ENCODE measurements around the gene RPL5.

RPL5 gene

DNA sequence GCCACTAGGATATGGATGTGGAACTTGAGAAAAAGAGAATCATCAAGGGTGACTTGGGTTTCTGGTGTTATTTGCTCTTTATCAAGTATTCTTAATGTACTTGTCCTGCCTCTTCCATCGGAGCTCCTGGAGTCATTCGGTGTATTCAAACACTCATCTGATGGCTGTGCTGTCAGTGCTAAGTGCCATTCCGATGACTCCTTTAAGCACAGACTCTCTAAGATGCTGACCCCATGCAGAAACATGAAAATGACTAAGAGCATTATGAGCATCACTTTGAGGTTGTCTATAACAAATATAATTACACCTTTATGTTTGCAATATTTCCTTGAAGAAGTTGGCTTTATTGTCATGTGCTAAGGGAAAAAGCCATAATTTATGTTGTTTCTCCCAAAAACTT, 11.3 kb upstream of the RPL5 start:
- no peak for DNase-seq

DNA sequence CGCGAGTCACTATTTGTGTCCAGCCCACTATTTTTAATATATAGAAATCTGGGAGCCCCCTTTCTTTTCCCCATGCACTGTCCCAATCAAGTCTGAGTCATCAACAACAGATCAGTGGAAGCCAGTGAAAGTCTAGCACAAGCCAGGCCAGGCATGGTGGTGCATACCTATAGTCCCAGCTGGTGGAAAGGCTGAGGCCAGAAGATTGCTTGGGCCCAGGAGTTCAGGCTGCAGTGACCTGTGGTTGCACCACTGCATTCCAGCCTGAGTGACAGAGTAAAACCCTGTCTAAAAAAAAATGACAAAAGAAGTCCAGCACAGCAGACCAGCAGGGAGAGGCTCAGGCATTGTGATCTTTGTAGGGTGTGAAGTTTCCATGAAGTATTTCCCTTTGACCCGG, 9.0 kb upstream of the RPL5 start:
- no peak for DNase-seq

DNA sequence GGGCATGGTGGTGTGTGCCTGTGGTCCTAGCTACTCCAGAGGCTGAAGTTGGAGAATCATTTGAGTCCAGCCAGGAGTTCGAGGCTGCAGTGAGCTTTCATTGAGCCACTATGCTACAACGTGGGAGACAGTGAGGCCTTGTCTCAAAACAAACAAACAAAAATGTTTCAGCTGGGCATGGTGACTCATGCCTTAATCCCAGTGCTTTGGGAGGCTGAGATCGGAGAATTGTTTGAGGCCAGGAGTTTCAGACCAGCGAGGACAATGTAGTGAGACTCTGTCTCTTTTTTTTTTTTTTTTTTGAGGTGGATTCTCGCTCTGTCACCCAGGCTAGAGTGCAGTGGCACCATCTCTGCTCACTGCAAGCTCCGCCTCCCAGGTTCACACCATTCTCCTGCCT, 5.0 kb upstream of the RPL5 start:
- DNase-seq = no peak

DNA sequence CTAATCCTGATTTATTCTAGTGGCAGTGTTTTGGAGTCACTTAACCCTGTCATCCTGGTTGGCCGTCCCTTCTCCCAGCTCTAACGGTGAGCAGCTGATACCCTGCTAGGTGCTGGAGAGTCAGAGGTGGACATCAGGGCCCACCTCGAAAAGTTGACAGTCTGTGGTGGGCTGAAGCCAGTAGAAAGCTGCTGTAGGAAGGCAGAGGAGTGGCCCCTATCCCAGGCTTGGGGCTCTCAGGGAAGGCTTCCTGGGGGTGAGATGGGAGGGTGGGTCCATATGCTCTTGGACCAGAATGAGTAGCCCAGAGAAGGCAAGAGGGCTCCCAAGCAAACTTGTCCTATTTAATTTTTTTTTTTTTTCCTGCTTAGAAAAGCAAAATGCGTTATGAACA, 475 bp upstream of the RPL5 start:
- no peak for DNase-seq

DNA sequence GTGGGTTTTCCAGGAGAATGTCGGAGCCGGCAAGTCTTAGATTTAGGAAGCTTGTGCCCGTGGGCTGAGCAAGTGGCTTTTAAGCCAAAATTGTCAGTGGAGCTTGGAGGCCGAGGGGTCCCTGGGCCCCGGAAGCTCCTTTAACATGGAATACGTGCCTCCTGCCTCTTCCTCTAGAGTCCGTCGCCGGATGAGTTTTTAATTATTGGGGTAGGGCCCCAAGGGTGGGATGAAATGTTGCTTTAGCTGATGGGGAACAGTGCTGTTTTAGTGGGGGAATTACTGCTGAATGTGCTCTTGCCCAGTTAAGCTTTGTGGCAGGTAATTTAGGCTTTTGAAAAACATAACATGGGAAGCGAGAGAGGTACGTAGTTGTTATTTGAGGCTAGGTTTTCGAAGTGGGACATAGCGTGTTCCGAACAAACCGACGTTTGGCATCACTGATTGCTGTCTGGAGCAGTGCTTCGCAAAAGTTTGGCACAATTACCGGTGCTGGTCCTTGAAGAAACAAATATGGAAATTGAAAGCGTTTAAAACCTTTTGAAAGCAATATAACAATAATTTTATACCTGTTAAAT, 786 bp downstream of the RPL5 start:
- no peak for DNase-seq

DNA sequence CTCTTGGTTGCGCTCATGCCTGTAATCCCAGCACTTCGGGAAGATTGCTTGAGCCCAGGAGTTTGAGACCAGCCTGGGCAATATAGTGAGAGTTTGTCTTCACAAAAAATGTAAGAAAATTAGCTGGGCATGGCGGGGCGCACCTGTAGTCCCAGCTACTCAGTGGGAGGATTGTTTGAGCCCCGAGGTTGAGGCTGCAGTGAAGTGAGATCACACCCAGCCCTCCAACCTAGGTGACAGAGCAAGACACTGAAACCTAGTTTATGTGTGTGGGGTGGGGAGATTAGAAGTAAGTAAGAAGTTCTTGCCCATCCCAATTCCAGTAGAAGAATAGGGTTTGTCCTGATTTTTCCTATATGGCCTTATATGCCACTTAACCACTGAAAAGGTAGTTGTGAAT, 2.0 kb downstream of the RPL5 start:
- no peak for DNase-seq

DNA sequence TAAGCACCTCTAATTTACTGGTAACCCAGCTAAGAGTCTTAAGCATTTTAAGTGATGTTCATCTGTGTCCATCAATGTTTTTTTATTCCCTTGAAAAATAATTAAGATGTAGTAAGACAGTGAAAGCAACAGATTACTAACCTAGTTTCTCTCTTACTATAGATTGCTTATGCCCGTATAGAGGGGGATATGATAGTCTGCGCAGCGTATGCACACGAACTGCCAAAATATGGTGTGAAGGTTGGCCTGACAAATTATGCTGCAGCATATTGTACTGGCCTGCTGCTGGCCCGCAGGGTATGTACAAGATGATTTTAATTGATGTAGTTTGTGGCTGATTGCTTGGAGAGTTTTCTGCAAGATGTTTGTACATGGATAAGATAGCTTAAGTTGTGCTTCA, 2.8 kb downstream of the RPL5 start:
- DNase-seq = no peak

DNA sequence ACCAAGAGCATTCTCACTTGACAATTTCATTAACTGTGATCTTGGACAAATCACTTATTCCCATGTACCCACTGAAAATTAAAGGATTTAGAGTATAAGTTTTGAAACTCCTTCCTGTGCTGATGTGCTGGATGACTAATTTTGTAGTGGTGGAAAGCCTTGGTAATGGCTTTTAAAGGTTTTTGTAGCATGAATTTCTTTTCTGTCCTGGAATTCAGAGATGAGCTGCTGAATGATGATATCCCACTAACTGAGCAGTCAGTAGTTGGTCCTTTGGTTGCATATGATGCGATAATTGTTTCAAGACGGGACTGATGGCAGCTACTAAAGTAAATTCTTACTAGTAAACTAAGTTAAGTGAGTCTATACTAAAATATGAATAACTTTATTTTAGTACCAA, 5.2 kb downstream of the RPL5 start:
- DNase-seq = no peak

DNA sequence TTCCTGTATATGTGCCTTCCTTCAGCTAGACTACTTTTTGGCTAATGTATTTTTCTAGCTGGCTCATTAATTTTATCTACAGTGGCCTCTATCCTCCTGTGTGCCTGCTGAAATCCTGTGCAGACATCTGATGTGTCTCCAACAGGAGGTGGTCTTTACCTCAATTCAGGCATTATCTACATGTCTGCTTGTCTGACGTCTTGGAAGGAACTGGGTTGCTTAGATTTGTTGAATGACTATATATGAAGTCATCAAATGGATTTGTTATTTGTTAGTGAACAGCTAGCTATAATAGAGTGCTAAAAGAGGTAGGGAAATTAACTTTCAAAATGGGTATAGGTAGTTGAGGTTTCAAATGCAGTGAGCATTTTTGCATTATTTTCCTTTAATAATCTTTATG, 6.7 kb downstream of the RPL5 start:
- DNase-seq = no peak

DNA sequence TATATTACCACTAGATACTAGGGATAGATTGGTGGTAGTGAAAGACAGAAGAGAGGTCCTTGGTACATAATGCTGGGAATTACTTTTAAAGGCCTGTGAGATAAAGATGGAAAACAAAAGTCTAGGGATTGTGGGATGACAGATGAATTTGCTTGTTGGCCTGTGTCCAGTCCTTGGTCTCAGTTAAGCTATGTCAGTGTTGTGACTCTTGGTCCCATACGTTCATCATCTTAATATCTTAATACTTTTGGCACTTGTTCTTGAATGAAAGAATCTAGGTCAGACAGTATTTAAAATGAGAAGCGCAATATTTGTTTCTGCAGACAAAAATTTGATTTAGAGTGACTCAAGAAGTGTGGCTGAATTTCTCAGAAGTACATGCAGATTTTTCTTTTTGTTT, 7.6 kb downstream of the RPL5 start:
- no peak for DNase-seq

DNA sequence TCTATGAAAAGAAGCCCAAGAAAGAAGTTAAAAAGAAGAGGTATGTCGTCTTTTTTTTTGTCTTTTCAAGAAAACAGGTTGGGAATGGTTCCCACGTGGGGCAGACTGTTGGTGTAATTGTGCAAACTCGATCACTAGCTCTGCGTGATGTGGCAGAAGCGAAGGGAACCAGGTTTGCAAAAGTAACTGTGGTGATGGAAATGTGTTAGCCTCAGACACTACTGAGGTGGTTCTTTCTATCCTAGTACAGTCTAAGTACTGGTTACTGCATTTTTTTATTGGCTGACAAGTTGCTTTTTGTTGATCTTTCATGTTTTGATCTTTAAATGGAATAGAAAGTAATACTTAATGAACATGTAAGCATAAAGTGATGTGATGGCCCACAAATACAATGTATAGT, 8.8 kb downstream of the RPL5 start:
- DNase-seq = no peak

DNA sequence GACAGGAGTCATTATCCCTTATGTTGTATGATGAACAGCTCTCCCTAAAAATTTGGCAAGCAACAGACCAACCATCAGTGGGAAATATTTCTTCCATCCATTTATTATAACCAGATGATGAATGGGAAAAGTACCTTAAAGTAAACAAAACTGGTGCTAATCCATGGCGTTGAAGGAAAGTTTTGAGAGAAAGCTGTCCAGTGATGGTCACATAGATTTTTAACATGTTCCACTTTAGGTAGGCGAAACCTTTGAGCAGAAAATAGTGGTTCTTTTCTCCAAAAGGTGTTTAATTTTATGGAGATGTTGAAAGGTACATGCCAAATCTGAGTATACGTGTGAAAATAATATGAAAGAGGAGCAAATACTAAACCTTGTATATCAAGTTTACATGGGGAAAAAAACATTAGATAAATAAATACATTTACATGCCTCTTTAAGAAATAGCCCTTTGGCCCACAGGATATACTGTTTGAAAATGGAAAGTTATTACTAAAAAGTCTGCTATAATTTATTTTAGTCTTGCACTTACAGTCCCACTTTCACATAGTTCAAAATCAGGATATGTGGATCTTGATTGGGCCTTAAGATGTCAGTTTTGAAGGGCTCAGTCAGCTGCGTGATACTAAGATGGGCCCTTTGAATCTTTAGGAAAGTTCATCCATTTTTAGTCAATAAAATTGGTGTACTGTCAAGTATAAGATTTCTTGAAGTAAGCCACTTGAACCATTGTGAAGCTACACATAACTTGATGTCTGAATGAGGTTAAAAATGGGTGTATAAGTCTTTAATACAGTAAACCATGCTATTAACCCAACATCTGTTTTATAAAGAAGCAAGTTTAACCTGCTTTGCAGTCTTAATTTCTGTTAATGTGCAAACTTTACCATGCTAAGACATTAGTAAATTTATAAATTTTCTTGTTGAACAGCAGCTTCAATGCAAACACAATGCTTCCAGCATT, 10.5 kb downstream of the RPL5 start:
- DNase-seq = no peak

DNA sequence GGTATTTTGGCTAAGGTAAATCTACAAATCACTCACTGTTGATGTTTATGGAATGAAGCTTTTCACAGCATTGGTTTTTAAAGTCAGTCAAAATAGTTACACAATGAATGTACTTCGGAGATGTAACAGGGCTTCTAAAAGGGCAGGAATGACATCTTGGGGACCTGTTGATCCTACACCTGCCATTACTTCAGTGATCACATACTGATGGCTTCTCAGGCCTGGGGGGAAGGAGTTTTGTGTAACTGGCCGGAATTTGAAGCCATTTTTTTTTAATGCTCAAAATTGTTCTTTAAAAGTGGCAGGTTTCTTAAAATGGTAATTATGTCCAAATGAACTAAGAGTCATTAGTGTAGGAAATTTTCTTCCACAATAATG, 11.2 kb downstream of the RPL5 start:
- no peak for DNase-seq

DNA sequence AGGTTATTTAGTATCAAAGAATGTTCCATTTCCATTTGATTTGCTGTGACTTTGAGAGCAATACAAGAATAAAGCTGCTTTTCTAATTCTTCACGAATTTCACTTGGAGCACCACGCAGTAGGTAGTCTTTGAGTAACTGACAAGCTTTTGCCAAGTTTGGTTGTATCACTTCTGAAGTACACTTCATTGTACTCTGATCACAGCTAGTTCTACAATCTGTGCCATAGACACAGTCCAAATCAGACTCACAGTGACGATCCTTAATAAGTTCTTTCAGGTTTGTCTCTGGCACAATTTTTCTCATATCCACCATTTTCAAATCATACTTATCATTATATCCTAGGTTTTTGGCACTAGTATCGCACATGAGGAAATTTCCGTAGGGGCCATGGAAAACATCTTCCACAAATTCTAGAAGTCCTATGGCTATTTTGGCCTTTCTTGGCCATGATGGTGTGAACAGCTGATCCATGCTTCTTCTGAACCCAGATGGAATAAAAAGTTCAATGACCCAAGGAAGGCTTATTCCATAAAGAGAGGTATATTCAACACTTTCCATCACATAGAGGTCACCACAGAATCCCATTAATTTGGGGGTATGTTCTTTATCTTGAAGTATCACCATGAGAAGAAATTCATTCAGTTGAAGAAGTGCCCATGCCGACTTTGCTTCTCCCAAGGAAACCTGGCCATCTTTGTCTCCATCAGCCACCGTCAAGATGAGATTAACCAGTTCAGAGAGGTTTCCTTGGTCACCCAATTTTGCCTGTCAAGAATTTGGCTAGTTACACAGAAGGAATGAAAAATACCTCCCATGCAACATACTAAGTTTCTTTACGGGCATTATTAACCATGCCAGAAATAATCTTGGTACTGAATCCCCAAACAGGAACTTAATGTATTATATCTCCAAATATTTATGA, 11.9 kb downstream of the RPL5 start:
- no peak for DNase-seq

DNA sequence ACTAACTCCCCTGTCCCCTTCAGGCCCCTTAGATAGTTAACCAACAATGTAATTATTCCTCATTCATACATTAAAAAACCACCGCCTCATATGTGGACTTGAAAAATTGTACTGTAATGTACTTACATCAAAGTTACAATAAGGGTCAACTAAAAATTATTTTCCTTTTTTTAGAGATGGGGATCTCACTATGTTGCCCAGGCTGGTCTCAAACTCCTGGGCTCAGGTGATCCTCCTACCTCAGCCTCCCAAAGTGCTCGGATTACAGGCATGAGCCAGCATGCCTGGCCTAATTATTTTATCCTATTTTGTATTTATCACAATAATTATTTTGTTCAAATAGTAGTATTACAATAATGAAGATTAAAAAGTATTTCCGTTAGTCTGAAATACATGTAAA, 12.6 kb downstream of the RPL5 start:
- DNase-seq = no peak

DNA sequence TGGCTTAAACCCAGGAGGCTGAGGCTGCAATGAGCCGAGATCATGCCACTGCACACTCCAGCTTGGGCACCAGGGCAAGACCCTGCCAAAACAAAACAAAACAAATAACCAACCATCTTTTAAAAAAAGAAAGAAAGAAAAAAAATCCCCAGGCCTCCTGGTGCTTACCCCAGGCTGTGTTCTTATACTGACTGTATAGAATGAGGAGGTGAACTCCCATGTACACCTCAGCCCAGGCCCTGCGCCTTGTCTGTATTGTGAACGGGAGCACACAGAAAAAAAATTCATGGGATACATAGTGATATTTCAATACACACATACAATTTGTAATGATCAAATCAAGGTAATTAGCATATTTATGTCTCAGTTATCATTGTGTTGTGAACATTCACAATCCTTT, 14.1 kb downstream of the RPL5 start:
- DNase-seq = no peak

DNA sequence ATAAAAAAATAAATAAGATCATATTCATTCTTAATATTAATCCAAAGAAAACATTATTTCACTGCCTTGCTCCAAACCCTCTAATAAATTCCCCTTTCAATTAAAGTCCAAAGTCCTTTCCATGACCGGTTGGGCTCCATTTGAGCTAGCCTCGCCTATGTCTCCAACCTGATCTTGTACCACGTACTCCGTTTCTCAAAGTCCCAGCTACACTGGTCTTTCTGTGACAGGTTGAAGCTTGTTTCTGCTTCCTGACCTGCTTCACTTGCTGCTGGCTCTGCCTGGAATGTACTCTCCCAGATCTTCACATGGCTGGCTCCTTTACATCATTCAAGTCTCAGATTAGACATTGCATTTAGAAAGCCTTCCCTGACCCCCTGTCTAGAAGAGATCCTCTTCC, 16.4 kb downstream of the RPL5 start:
- no peak for DNase-seq

DNA sequence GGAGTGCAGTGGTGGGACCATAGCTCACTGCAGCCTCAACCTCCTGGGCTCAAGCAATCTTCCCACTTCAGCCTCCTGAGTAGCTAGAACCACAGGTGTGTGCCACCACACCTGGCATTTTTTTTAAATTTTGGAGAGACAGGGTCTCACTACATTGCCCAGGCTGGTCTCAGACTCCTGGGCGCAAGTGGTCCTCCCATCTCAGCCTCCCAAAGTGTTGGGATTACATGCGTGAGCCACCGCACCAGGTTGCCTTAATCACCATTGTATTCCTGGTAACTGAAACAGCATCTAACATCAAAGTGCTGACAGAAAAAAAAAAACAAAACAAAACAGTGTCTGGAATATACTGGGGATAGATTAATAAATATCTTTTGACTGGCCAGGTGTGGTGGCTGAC, 18.2 kb downstream of the RPL5 start:
- DNase-seq = no peak

DNA sequence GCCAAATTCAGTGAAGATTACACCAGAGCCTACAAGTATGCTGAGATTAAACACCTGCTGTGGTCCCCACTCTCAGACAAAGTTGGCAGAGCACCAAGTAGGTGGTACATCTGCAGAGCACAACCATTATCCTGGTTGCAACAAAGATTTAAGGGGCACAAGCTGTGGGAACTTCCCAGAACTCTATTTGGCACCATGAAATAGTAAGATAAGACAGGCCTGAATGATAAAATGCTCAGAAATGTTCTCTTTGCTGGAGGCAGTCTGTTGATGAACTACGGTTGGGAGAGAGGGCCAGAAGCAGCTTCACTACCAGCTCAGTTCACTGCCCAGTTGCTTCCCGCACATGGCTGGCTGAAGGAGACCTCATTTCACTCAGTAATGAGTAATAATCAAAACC, 19.9 kb downstream of the RPL5 start:
- DNase-seq = no peak

DNA sequence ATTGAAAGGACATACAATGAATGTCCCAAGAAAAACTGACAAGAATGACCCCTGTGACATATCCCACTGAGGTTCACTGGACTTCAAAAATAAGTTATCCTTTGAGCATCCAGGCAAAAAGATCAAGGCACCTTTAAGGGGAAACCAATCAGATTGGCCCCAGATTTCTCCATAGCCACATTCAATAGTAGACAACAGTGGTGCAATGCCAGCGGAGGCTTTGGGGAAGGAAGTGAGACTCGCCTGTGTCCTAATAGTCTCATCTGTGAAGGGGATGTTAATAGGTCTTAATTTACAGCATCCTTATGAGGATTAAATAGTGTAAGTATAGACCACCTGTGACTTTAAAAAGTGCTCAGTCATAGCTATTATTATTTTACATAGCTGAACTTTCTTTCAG, 21.5 kb downstream of the RPL5 start:
- peak; percentile 79 to 86 for DNase-seq

DNA sequence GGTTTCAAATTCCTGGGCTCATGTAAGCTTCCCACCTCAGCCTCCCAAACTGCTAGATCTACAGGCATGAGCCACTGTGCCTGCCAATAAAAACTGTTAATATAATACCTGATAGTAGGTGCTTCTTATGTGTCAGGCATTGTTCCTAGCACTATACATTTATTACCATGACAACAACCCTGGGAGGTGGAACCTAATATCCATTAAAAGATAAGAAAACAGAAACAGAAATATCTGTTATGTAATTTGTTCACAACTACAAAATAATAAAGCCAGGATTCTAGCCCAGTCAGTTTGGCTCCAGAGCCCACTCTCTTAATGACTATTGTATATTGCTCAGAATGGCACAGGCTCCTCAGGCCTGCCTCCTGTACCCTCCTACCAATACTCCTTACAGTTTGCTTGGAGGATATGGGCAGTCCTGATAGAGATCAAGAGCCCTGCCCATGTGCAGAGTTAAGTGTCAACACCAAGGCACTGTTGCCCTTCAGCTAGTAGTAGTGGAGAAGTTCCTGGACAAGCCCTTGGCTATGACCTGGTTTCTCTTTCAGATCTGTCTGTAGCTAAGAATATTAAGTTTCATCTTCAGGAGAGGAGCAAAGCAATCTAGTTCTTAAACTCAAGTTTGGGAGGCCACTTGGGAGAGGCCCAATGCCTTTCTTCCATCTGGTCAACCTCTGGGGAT, 22.4 kb downstream of the RPL5 start:
- no peak for DNase-seq

DNA sequence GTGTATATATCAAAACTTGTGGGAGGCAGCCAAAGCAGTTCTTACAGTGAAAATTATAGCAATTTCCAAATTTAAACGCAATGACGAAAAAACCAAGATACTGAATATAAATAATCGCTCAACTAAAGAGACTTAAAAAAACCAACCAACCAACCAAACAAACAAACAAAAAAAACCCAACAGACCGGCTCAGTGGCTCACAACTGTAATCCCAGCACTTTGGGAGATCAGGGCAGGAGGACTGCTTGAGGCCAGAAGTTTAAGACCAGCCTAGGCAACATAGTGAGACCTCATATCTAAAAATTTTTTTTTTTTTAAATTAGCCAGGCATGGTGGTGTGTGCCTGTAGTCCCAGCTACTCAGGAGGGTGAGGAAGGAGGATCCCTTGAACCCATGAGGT, 23.4 kb downstream of the RPL5 start:
- DNase-seq = no peak

DNA sequence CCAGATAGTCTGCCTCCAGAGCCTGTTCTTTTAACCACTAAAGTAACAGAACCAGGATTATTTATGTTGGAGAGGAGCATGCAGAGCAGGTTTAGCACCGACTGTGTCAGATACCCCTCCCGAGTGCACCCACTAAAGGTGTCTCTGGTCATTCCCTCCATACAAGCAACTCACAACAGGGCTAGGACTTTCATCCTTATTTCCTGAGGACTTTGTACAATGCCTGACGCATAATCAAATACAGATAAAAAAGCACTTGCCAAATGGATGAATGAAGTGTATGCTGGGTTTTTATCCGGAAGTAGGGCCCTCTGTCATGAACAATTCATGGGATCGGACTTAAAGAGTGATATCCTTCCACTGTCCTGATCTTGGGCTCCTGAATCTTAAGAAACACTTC, 26.0 kb downstream of the RPL5 start:
- DNase-seq = no peak

Data from inflammatory macrophage (primary cell).